GM23338 (cell line): ENCODE measurements around the gene TECTA. TPM values are rescaled to one million over a fixed set of nuclear protein-coding genes. Genes with fewer than 3 reads are reported as not detected.
A peak's percentile ranks its signal among the peaks of the same experiment; 100 is the strongest.

Experiments used
- ATAC-seq: fragments of 200-7000 bp; cut with Tn5 transposase; 3 replicates; pipeline ENCODE4 v1.9.1; 2020
- DNase-seq: peaks from one replicate; pipeline ENCODE4 v3.0.0-alpha.2; 2015; ENCODE audit warnings: low spot score
- H2AFZ ChIP-seq: fragments of 200-600 bp; sonication (generic); 2 replicates; pipeline ENCODE4 v1.8.0; 2016; ENCODE audit warnings: antibody characterized with exemption, mild to moderate bottlenecking, moderate library complexity
- H3F3A ChIP-seq: fragments of 200-600 bp; sonication (generic); replicated peaks from 2 replicates; pipeline ENCODE4 v1.8.0; 2017; ENCODE audit warnings: antibody characterized with exemption, mixed run types, low read depth
- H3K27ac ChIP-seq: fragments of 200-600 bp; sonication (generic); 2 replicates; pipeline ENCODE4 v1.6.1; 2016; ENCODE audit warnings: low read depth
- H3K27me3 ChIP-seq: fragments of 200-600 bp; sonication (generic); 2 replicates; pipeline ENCODE4 v1.8.0; 2016; ENCODE audit warnings: mild to moderate bottlenecking, mixed run types, moderate library complexity; ENCODE audit not compliant: insufficient read depth
- H3K36me3 ChIP-seq: fragments of 200-600 bp; sonication (generic); 2 replicates; pipeline ENCODE4 v1.8.0; 2016; ENCODE audit warnings: mild to moderate bottlenecking; ENCODE audit not compliant: insufficient read depth
- H3K4me1 ChIP-seq: fragments of 200-600 bp; sonication (generic); 2 replicates; pipeline ENCODE4 v1.8.0; 2016; ENCODE audit warnings: mild to moderate bottlenecking, moderate library complexity; ENCODE audit not compliant: insufficient read depth
- H3K4me2 ChIP-seq: fragments of 200-600 bp; sonication (generic); 2 replicates; pipeline ENCODE4 v1.7.1; 2017; ENCODE audit warnings: mixed run types
- H3K4me3 ChIP-seq: fragments of 200-600 bp; sonication (generic); 2 replicates; pipeline ENCODE4 v1.6.1; 2016; ENCODE audit warnings: mixed run types
- H3K79me2 ChIP-seq: fragments of 200-600 bp; sonication (generic); replicated peaks from 2 replicates; pipeline ENCODE4 v1.8.0; 2017; ENCODE audit warnings: mild to moderate bottlenecking; ENCODE audit not compliant: insufficient read depth
- H3K9me2 ChIP-seq: fragments of 200-600 bp; sonication (generic); 2 replicates; pipeline ENCODE4 v1.8.0; 2017; ENCODE audit not compliant: insufficient read depth
- H4K20me1 ChIP-seq: fragments of 200-600 bp; sonication (generic); replicated peaks from 2 replicates; pipeline ENCODE4 v1.8.0; 2017; ENCODE audit warnings: mild to moderate bottlenecking; ENCODE audit not compliant: insufficient read depth
- H3K27ac Mint-ChIP-seq: 2 replicates; pipeline ENCODE4 v1.8.0; 2020; ENCODE audit warnings: inconsistent platforms, mild to moderate bottlenecking, moderate library complexity, mixed read lengths
- H3K27me3 Mint-ChIP-seq: 3 replicates; pipeline ENCODE4 v1.8.0; 2022; ENCODE audit warnings: low read depth, mild to moderate bottlenecking, moderate library complexity, mixed read lengths, inconsistent platforms; ENCODE audit not compliant: insufficient read depth, poor library complexity
- H3K36me3 Mint-ChIP-seq: 3 replicates; pipeline ENCODE4 v1.8.0; 2021; ENCODE audit warnings: low read depth, mild to moderate bottlenecking, inconsistent platforms, moderate library complexity, mixed read lengths
- H3K4me1 Mint-ChIP-seq: 3 replicates; pipeline ENCODE4 v1.8.0; 2020; ENCODE audit warnings: mild to moderate bottlenecking, inconsistent platforms, mixed read lengths
- H3K4me3 Mint-ChIP-seq: 3 replicates; pipeline ENCODE4 v1.8.0; 2021; ENCODE audit warnings: moderate library complexity, mild to moderate bottlenecking, inconsistent platforms, mixed read lengths
- H3K9me3 Mint-ChIP-seq: 3 replicates; pipeline ENCODE4 v1.8.0; 2020; ENCODE audit warnings: moderate library complexity, mild to moderate bottlenecking, inconsistent platforms, mixed read lengths
- CREB1 ChIP-seq: fragments of 250-450 bp; sonication (Bioruptor Pico); IDR thresholded peaks from 2 replicates; pipeline ENCODE4 v1.5.0; 2020; ENCODE audit warnings: low read depth, mild to moderate bottlenecking, moderate library complexity
- CTCF ChIP-seq, 2 experiments: fragments of 200-600 bp in 1 of 2; sonication (generic) in 1 of 2; conservative IDR thresholded peaks; 2 replicates each; pipeline versions ENCODE4 v1.5.1 to v1.6.1; 2016 to 2017; ENCODE audit warnings: antibody characterized with exemption in 2 of 2, low read depth in 2 of 2, mild to moderate bottlenecking in 2 of 2, moderate library complexity in 1 of 2
- ETS1 ChIP-seq: IDR thresholded peaks from 2 replicates; pipeline ENCODE4 v1.6.1; 2016; ENCODE audit warnings: antibody characterized with exemption
- EZH2 ChIP-seq: fragments of 200-600 bp; sonication (generic); IDR thresholded peaks from one replicate; pipeline ENCODE4 v1.8.0; 2017; ENCODE audit warnings: antibody characterized with exemption, mild to moderate bottlenecking, low read depth; ENCODE audit not compliant: unreplicated experiment
- EZH2phosphoT487 ChIP-seq: fragments of 200-600 bp; sonication (generic); IDR thresholded peaks from one replicate; pipeline ENCODE4 v1.8.1; 2018; ENCODE audit warnings: antibody characterized with exemption; ENCODE audit not compliant: unreplicated experiment
- JUNB ChIP-seq: IDR thresholded peaks from one replicate; pipeline ENCODE4 v1.6.1; 2016; ENCODE audit warnings: antibody characterized with exemption; ENCODE audit not compliant: unreplicated experiment
- NANOG ChIP-seq: IDR thresholded peaks from 2 replicates; pipeline ENCODE4 v1.6.1; 2016; ENCODE audit warnings: antibody characterized with exemption, borderline replicate concordance
- POLR2AphosphoS5 ChIP-seq: IDR thresholded peaks from 2 replicates; pipeline ENCODE4 v1.6.1; 2016; ENCODE audit warnings: antibody characterized with exemption, low read depth
- REST ChIP-seq: IDR thresholded peaks from one replicate; pipeline ENCODE4 v1.6.1; 2018; ENCODE audit warnings: antibody characterized with exemption; ENCODE audit not compliant: unreplicated experiment
- STAT1 ChIP-seq: IDR thresholded peaks from one replicate; pipeline ENCODE4 v1.6.1; 2016; ENCODE audit warnings: antibody characterized with exemption; ENCODE audit not compliant: unreplicated experiment
- ZNF114 ChIP-seq: fragments of 250-450 bp; sonication (Bioruptor Pico); IDR thresholded peaks from 2 replicates; pipeline ENCODE4 v1.5.0; 2020; ENCODE audit warnings: mild to moderate bottlenecking, moderate library complexity
- ZNF331 ChIP-seq: fragments of 250-450 bp; sonication (Bioruptor Pico); IDR thresholded peaks from 2 replicates; pipeline ENCODE4 v1.5.0; 2020; ENCODE audit warnings: low read depth, mild to moderate bottlenecking, moderate library complexity
- ZNF462 ChIP-seq: fragments of 250-450 bp; sonication (Bioruptor Pico); IDR thresholded peaks from 2 replicates; pipeline ENCODE4 v1.5.0; 2020; ENCODE audit warnings: mild to moderate bottlenecking, moderate library complexity
- polyA plus RNA-seq: library from polyadenylated mRNA; unstranded; fragments of >200 nt; fragmentation: Nextera tagmentation; extraction: Ambion mirVana; gene quantifications from 2 replicates; pipeline ENCODE4 v1.2.1, GENCODE V29; 2016
- total RNA-seq: library from RNA; depleted of rRNA; stranded (reverse); fragments of >200 nt; shearing (Covaris generic); gene quantifications from 2 replicates; pipeline ENCODE4 v1.2.3, GENCODE V29; 2014

TECTA gene
- total and polyA plus RNA-seq, 2 experiments from 2014 or later = 0.34 to 0.69 TPM

GRCh38 chr11:121157756-121158155, 56.7 kb downstream of the TECTA start:
- Histone ChIP-seq H3K4me3 (no peak overlapping the region), H3K4me2 (no peak overlapping the region), H3K36me3 (no peaks in the 10 kb centered on the region), H2AFZ (peak overlapping the region; percentile 14; the same call in 1 of the 2 replicates), H3F3A (no peaks in the 10 kb centered on the region), H3K9me2 (no peaks in the 10 kb centered on the region), H3K27me3 (no peaks in the 10 kb centered on the region), H4K20me1 (no peaks in the 10 kb centered on the region), H3K79me2 (no peaks in the 10 kb centered on the region), H3K27ac (no peak overlapping the region), H3K4me1 (no peaks in the 10 kb centered on the region)
- no peak for DNase-seq
- no peak overlapping the region for H3K27ac Mint-ChIP-seq
- H3K9me3 Mint-ChIP-seq = no peaks in the 10 kb centered on the region; the same call in 2 of the 3 replicates
- ATAC-seq = no peak
- H3K27me3 Mint-ChIP-seq = peaks cover 4% of the 10 kb centered on the region
- H3K4me1 Mint-ChIP-seq = peaks cover 17% of the 10 kb centered on the region
- TF ChIP-seq NANOG (no peak), ZNF331 (CRISPR knock-in tag) (no peak), CTCF (conservative IDR thresholded peaks at IDR 0.05; ENCODE audit: low read depth in 2 of 2) (no peak), CREB1 (CRISPR knock-in tag) (no peak), REST (no peak), POLR2AphosphoS5 (no peak), ZNF114 (CRISPR knock-in tag) (no peak), EZH2 (no peak), ZNF462 (no peak), JUNB (no peak), STAT1 (no peak), EZH2phosphoT487 (no peak), ETS1 (no peak)
- no peaks in the 10 kb centered on the region for H3K36me3 Mint-ChIP-seq
- no peak overlapping the region for H3K4me3 Mint-ChIP-seq
